MM.1S (cell line): ENCODE results near the gene PEAK1.

Source experiments
- DNase-seq: peaks from one replicate; pipeline ENCODE4 v3.0.0-alpha.2; 2015
- H2AFZ ChIP-seq: fragments of 300-600 bp; sonication (generic); 2 replicates; pipeline ENCODE4 v1.6.0; 2016; ENCODE audit warnings: antibody characterized with exemption, low read length
- H3F3A ChIP-seq: fragments of 300-600 bp; sonication (generic); 2 replicates; pipeline ENCODE4 v1.6.1; 2016; ENCODE audit warnings: mild to moderate bottlenecking, antibody characterized with exemption, low read length, moderate library complexity, mixed read lengths; ENCODE audit not compliant: insufficient read depth
- H3K27ac ChIP-seq: fragments of 300-600 bp; sonication (generic); 2 replicates; pipeline ENCODE4 v1.5.1; 2016; ENCODE audit warnings: mild to moderate bottlenecking, low read length
- H3K27me3 ChIP-seq: fragments of 300-600 bp; sonication (generic); replicated peaks from 2 replicates; pipeline ENCODE4 v1.6.0; 2016; ENCODE audit warnings: low read length; ENCODE audit not compliant: insufficient read depth
- H3K36me3 ChIP-seq: fragments of 300-600 bp; sonication (generic); replicated peaks from 2 replicates; pipeline ENCODE4 v1.6.1; 2016; ENCODE audit warnings: mild to moderate bottlenecking, low read length, mixed read lengths; ENCODE audit not compliant: insufficient read depth
- H3K4me1 ChIP-seq: fragments of 300-600 bp; sonication (generic); 2 replicates; pipeline ENCODE4 v1.6.1; 2016; ENCODE audit warnings: low read length, mixed read lengths
- H3K4me2 ChIP-seq: fragments of 300-600 bp; sonication (generic); 2 replicates; pipeline ENCODE4 v1.6.0; 2016; ENCODE audit warnings: low read depth, low read length
- H3K4me3 ChIP-seq: fragments of 300-600 bp; sonication (generic); 2 replicates; pipeline ENCODE4 v1.5.1; 2016; ENCODE audit warnings: low read length, mixed read lengths
- H3K79me2 ChIP-seq: fragments of 300-600 bp; sonication (generic); 2 replicates; pipeline ENCODE4 v1.6.1; 2016; ENCODE audit warnings: mixed run types, low read length, mixed read lengths
- H3K9ac ChIP-seq: fragments of 300-600 bp; sonication (generic); 2 replicates; pipeline ENCODE4 v1.6.1; 2016; ENCODE audit warnings: low read length, mixed read lengths
- H3K9me2 ChIP-seq: fragments of 300-600 bp; sonication (generic); replicated peaks from 2 replicates; pipeline ENCODE4 v1.6.1; 2016; ENCODE audit warnings: mild to moderate bottlenecking, low read length, mixed read lengths; ENCODE audit not compliant: insufficient read depth
- H3K9me3 ChIP-seq: fragments of 300-600 bp; sonication (generic); replicated peaks from 2 replicates; pipeline ENCODE4 v1.6.1; 2016; ENCODE audit warnings: mild to moderate bottlenecking, low read length, mixed read lengths; ENCODE audit not compliant: insufficient read depth
- H4K20me1 ChIP-seq: fragments of 300-600 bp; sonication (generic); 2 replicates; pipeline ENCODE4 v1.6.1; 2016; ENCODE audit warnings: mild to moderate bottlenecking, low read length, moderate library complexity, mixed read lengths; ENCODE audit not compliant: insufficient read depth
- EZH2 ChIP-seq: fragments of 300-600 bp; sonication (generic); optimal IDR thresholded peaks from 2 replicates; pipeline ENCODE3; 2017; ENCODE audit warnings: low read depth, mild to moderate bottlenecking, antibody characterized with exemption, low read length, mixed read lengths
- EZH2phosphoT487 ChIP-seq: fragments of 300-600 bp; sonication (generic); IDR thresholded peaks from 2 replicates; pipeline ENCODE4 v1.6.1; 2018; ENCODE audit warnings: antibody characterized with exemption, low read length
- TF ChIP-seq, protein P1 (sequence below): fragments of 300-600 bp; sonication (generic); IDR thresholded peaks from 2 replicates; pipeline ENCODE4 v1.5.1; 2016; ENCODE audit warnings: antibody characterized with exemption, low read length, mixed read lengths

PEAK1 gene

GRCh38 chr15:77168141-77168540 is 251.8 kb downstream of the PEAK1 start:
- Histone ChIP-seq H3K27me3 (no peaks in the 10 kb centered on the region), H3K9me2 (no peaks in the 10 kb centered on the region), H2AFZ (no peak overlapping the region), H3K4me2 (no peak overlapping the region), H3K9ac (no peak overlapping the region), H3K9me3 (no peaks in the 10 kb centered on the region), H3K36me3 (no peaks in the 10 kb centered on the region), H3K79me2 (no peaks in the 10 kb centered on the region), H3F3A (no peaks in the 10 kb centered on the region), H3K4me1 (no peaks in the 10 kb centered on the region), H3K27ac (no peak overlapping the region), H3K4me3 (no peak overlapping the region), H4K20me1 (no peaks in the 10 kb centered on the region)
- TF ChIP-seq EZH2 (no peak), EZH2phosphoT487 (no peak)
- TF ChIP-seq, protein P1, sequence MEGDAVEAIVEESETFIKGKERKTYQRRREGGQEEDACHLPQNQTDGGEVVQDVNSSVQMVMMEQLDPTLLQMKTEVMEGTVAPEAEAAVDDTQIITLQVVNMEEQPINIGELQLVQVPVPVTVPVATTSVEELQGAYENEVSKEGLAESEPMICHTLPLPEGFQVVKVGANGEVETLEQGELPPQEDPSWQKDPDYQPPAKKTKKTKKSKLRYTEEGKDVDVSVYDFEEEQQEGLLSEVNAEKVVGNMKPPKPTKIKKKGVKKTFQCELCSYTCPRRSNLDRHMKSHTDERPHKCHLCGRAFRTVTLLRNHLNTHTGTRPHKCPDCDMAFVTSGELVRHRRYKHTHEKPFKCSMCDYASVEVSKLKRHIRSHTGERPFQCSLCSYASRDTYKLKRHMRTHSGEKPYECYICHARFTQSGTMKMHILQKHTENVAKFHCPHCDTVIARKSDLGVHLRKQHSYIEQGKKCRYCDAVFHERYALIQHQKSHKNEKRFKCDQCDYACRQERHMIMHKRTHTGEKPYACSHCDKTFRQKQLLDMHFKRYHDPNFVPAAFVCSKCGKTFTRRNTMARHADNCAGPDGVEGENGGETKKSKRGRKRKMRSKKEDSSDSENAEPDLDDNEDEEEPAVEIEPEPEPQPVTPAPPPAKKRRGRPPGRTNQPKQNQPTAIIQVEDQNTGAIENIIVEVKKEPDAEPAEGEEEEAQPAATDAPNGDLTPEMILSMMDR, result no peak
- DNase-seq, result no peak

GRCh38 chr15:77167406-77167805 is 252.5 kb downstream of the PEAK1 start:
- Histone ChIP-seq H3K4me1 (no peaks in the 10 kb centered on the region), H3K79me2 (no peaks in the 10 kb centered on the region), H3K9me2 (no peaks in the 10 kb centered on the region), H2AFZ (no peak overlapping the region), H3K27me3 (no peaks in the 10 kb centered on the region), H3K27ac (no peak overlapping the region), H3F3A (no peaks in the 10 kb centered on the region), H3K9ac (no peak overlapping the region), H3K4me2 (no peak overlapping the region), H3K9me3 (no peaks in the 10 kb centered on the region), H3K4me3 (no peak overlapping the region), H4K20me1 (no peaks in the 10 kb centered on the region), H3K36me3 (no peaks in the 10 kb centered on the region)
- DNase-seq, result no peak
- no peak for TF ChIP-seq EZH2phosphoT487

GRCh38 chr15:77163781-77164384 is 256.0 kb downstream of the PEAK1 start:
- Histone ChIP-seq H3K79me2 (no peaks in the 10 kb centered on the region), H3K27me3 (no peaks in the 10 kb centered on the region), H3F3A (no peaks in the 10 kb centered on the region), H4K20me1 (no peaks in the 10 kb centered on the region), H3K9me3 (no peaks in the 10 kb centered on the region), H3K4me2 (no peak overlapping the region), H3K4me1 (no peaks in the 10 kb centered on the region), H3K4me3 (no peak overlapping the region), H3K9ac (no peak overlapping the region), H2AFZ (no peak overlapping the region), H3K9me2 (no peaks in the 10 kb centered on the region), H3K27ac (no peak overlapping the region), H3K36me3 (no peaks in the 10 kb centered on the region)
- TF ChIP-seq, protein P1, result no peak
- no peak for TF ChIP-seq EZH2phosphoT487
- no peak for DNase-seq

- H3K9me2 ChIP-seq, result no peaks in the 10 kb centered on the region
- no peak overlapping the region for H2AFZ ChIP-seq
- no peak overlapping the region for H3K9ac ChIP-seq
- no peak overlapping the region for H3K4me2 ChIP-seq
- no peaks in the 10 kb centered on the region for H3K4me1 ChIP-seq
- no peaks in the 10 kb centered on the region for H3K9me3 ChIP-seq
- H3F3A ChIP-seq, result no peaks in the 10 kb centered on the region
- H3K36me3 ChIP-seq, result no peaks in the 10 kb centered on the region
- H3K4me3 ChIP-seq, result no peak overlapping the region
- TF ChIP-seq EZH2phosphoT487, result no peak
- TF ChIP-seq, protein P1, result no peak
- no peak for TF ChIP-seq EZH2
- H3K27me3 ChIP-seq, result no peaks in the 10 kb centered on the region
- DNase-seq, result no peak
- H4K20me1 ChIP-seq, result no peaks in the 10 kb centered on the region
- H3K79me2 ChIP-seq, result no peaks in the 10 kb centered on the region
- H3K27ac ChIP-seq, result no peak overlapping the region
Observed at GRCh38 chr15:77162872-77163633, 256.9 kb downstream of the PEAK1 start.
